ENCODE data around the gene CRLF1. TPM values are rescaled to one million over a fixed set of nuclear protein-coding genes. Genes with fewer than 3 reads are reported as not detected.
A peak's percentile ranks its signal among the peaks of the same experiment; 100 is the strongest.

The CRLF1 gene
- total RNA-seq, 3 donors from 2014 or later (not counting 1 experiment from before 2014, with no cell fraction given): not detected

GRCh38 chr19:18617562-18617961 is 11.0 kb upstream of the CRLF1 start:
- H3K36me3 Mint-ChIP-seq: no peaks in the 10 kb centered on the region
- ATAC-seq: no peak

GRCh38 chr19:18616023-18616422 is 9.4 kb upstream of the CRLF1 start:
- Mint-ChIP-seq H3K4me3 (no peak overlapping the region), H3K36me3 (no peaks in the 10 kb centered on the region), H3K27me3 (ENCODE audit: low read depth in 2 of 2) (peaks cover 18 to 39% of the 10 kb centered on the region in 2 donors), H3K27ac (no peak overlapping the region), H3K4me1 (peaks cover 2 to 21% of the 10 kb centered on the region in 2 donors), H3K9me3 (no peaks in the 10 kb centered on the region)
- peaks cover 34% of the 10 kb centered on the region for H3K27me3 ChIP-seq (ENCODE audit: control insufficient read depth, insufficient read depth, low read length)
- no peak for TF ChIP-seq CTCF (IDR thresholded peaks at IDR 0.05)
- H3K9me3 ChIP-seq (ENCODE audit: control insufficient read depth, insufficient read depth, low read length): no peaks in the 10 kb centered on the region
- intact Hi-C loops (cut with micrococcal nuclease): no loop called here
- H3K4me1 ChIP-seq (ENCODE audit: control insufficient read depth, insufficient read depth, low read length): peaks cover 19% of the 10 kb centered on the region
- no peaks in the 10 kb centered on the region for H3K36me3 ChIP-seq (ENCODE audit: control insufficient read depth, insufficient read depth, low read length)
- no peak for ATAC-seq
- DNase-seq: no peak
- no peak overlapping the region for H3K4me3 ChIP-seq (ENCODE audit: low read length)
- 86% methylated on average over 2 of the region's 3 CpGs for WGBS (ENCODE audit: insufficient coverage)
- H3K27ac ChIP-seq (ENCODE audit: low read length): no peak overlapping the region

More at GRCh38 chr19:18617562-18617961, 11.0 kb upstream of the CRLF1 start:
- Histone ChIP-seq H3K36me3 (ENCODE audit: control insufficient read depth, insufficient read depth, low read length) (no peaks in the 10 kb centered on the region), H3K9me3 (ENCODE audit: control insufficient read depth, insufficient read depth, low read length) (no peaks in the 10 kb centered on the region), H3K27ac (ENCODE audit: low read length) (no peak overlapping the region), H3K27me3 (ENCODE audit: control insufficient read depth, insufficient read depth, low read length) (peaks cover 22% of the 10 kb centered on the region), H3K4me1 (ENCODE audit: control insufficient read depth, insufficient read depth, low read length) (peaks cover 7% of the 10 kb centered on the region), H3K4me3 (ENCODE audit: low read length) (no peak overlapping the region)
- TF ChIP-seq CTCF (IDR thresholded peaks at IDR 0.05): no peak
- H3K9me3 Mint-ChIP-seq: no peaks in the 10 kb centered on the region
- no peak overlapping the region for H3K4me3 Mint-ChIP-seq
- H3K27ac Mint-ChIP-seq: no peak overlapping the region
- DNase-seq: no peak
- intact Hi-C loops (cut with micrococcal nuclease): no loop called here
- peaks cover 0 to 10% of the 10 kb centered on the region in 2 donors for H3K4me1 Mint-ChIP-seq
- H3K27me3 Mint-ChIP-seq (ENCODE audit: low read depth in 2 of 2): peaks cover 14 to 28% of the 10 kb centered on the region in 2 donors

GRCh38 chr19:18613589-18614234 is 7.1 kb upstream of the CRLF1 start:
- no peaks in the 10 kb centered on the region for H3K36me3 Mint-ChIP-seq
- Histone ChIP-seq H3K27me3 (ENCODE audit: control insufficient read depth, insufficient read depth, low read length) (peaks cover 46% of the 10 kb centered on the region), H3K9me3 (ENCODE audit: control insufficient read depth, insufficient read depth, low read length) (no peaks in the 10 kb centered on the region), H3K27ac (ENCODE audit: low read length) (no peak overlapping the region), H3K36me3 (ENCODE audit: control insufficient read depth, insufficient read depth, low read length) (no peaks in the 10 kb centered on the region), H3K4me3 (ENCODE audit: low read length) (no peak overlapping the region), H3K4me1 (ENCODE audit: control insufficient read depth, insufficient read depth, low read length) (peaks cover 22% of the 10 kb centered on the region)
- no peak for TF ChIP-seq CTCF (IDR thresholded peaks at IDR 0.05)
- peaks cover 30 to 54% of the 10 kb centered on the region in 2 donors for H3K27me3 Mint-ChIP-seq (ENCODE audit: low read depth in 2 of 2)
- intact Hi-C loops (cut with micrococcal nuclease): no loop called here
- no peak overlapping the region for H3K27ac Mint-ChIP-seq
- no peaks in the 10 kb centered on the region for H3K9me3 Mint-ChIP-seq
- no peak for DNase-seq
- 36% methylated on average over 23 of the region's 23 CpGs for WGBS (ENCODE audit: insufficient coverage)
- no peak for ATAC-seq
- H3K4me1 Mint-ChIP-seq: peaks cover 4 to 23% of the 10 kb centered on the region in 2 donors
- peak overlapping the region; percentile 31 for H3K4me3 Mint-ChIP-seq

All from natural killer cell (primary cell).